Heart left ventricle (tissue), 13 donors: ENCODE results near the gene INSIG1.

ENCODE experiments used
- POLR2A ChIP-seq, 2 donors: fragments of 450-650 bp; IDR thresholded peaks; one replicate each; pipeline ENCODE4 v1.6.1; 2017; ENCODE audit warnings: antibody characterized with exemption in 2 of 2, mild to moderate bottlenecking in 2 of 2, moderate library complexity in 2 of 2
- TF ChIP-seq, protein P1 (sequence below), 12 donors: fragments of 200-600 bp; sonication (generic) in 4 of 12; IDR thresholded peaks; one replicate each; pipeline versions ENCODE4 v1.5.0 to v1.8.0; 2018 to 2022; ENCODE audit warnings: antibody characterized with exemption in 12 of 12, mild to moderate bottlenecking in 5 of 12
- donor health status: ischemic (EF 13 %, LVEDD 7.1; RV severe dilation, severe dysfunction).
- donor health status: DM: no; HTN: yes; CAD: no.
- donor health status: DM: no; HTN: no; CAD: no.
- donor health status: ischemic (EF 25% LVEDD 6.9; RV normal size, moderate dysfunction).
- donor health status: ischemic (EF 25% LVEDD 5.7; RV mildly dilated, moderate dysfunction).
- donor health status: ischemic (EF 35%, LVEDD 5.7; RV mildly dilated, moderate dysfunction).
- donor health status: nonischemic (EF 11% LVEDD 7.7; RV severe dilation, severe dysfunction).
- donor health status: DM: yes; HTN: yes; CAD: no.
- donor health status: PGD.
- donor health status: ischemic (EF 29% LVEDD 5.4; RV normal size, mild dysfunction).
- donor health status: nonischemic (EF 23%, LVEDD 6.1; RV moderate dilation, normal function).

GRCh38 chr7:155256761-155257481, 40.8 kb upstream of the INSIG1 start:
- TF ChIP-seq, protein P1, sequence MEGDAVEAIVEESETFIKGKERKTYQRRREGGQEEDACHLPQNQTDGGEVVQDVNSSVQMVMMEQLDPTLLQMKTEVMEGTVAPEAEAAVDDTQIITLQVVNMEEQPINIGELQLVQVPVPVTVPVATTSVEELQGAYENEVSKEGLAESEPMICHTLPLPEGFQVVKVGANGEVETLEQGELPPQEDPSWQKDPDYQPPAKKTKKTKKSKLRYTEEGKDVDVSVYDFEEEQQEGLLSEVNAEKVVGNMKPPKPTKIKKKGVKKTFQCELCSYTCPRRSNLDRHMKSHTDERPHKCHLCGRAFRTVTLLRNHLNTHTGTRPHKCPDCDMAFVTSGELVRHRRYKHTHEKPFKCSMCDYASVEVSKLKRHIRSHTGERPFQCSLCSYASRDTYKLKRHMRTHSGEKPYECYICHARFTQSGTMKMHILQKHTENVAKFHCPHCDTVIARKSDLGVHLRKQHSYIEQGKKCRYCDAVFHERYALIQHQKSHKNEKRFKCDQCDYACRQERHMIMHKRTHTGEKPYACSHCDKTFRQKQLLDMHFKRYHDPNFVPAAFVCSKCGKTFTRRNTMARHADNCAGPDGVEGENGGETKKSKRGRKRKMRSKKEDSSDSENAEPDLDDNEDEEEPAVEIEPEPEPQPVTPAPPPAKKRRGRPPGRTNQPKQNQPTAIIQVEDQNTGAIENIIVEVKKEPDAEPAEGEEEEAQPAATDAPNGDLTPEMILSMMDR (IDR thresholded peaks at IDR 0.05), result no peak
- no peak for TF ChIP-seq POLR2A (IDR thresholded peaks at IDR 0.05)
